Thyroid gland (tissue), 4 donors: ENCODE data around the gene ABCB10.

Source experiments
- CTCF ChIP-seq, 6 experiments: fragments of 200-600 bp in 3 of 6; fragments of 450-650 bp in 3 of 6; sonication (generic) in 3 of 6; IDR thresholded peaks; one replicate each; pipeline ENCODE4 v1.5.1; 2016 to 2019; ENCODE audit warnings: antibody characterized with exemption in 6 of 6, mild to moderate bottlenecking in 2 of 6, inconsistent platforms in 1 of 6, moderate library complexity in 1 of 6
- POLR2A ChIP-seq, 2 donors: fragments of 450-650 bp; IDR thresholded peaks; one replicate each; pipeline ENCODE4 v1.6.1; 2017; ENCODE audit warnings: antibody characterized with exemption in 2 of 2, mild to moderate bottlenecking in 2 of 2, moderate library complexity in 1 of 2

- no peak for TF ChIP-seq POLR2A (IDR thresholded peaks at IDR 0.05)
- peak; percentile 36 to 81 (median 58) for TF ChIP-seq CTCF (IDR thresholded peaks at IDR 0.05)
Measured at GRCh38 chr1:229514578-229515275, 43.8 kb downstream of the ABCB10 start.
